Endothelial cell of umbilical vein (primary cell): ENCODE measurements around the gene CEBPG. TPM values are rescaled to one million over a fixed set of nuclear protein-coding genes. Genes with fewer than 3 reads are reported as not detected.

ENCODE experiments used
- BruUV-seq: library from RNA; stranded (reverse); fragments of 400-500 nt; replicated peaks from 2 replicates; lab custom pipeline; 2021; lab: Mats Ljungman, UMichigan
- CTCF ChIA-PET: fragments of 300-600, 350-600 bp; sonication (Branson Sonifier 250); formaldehyde crosslinking; loops from one replicate; lab custom pipeline; 2021; ENCODE audit warnings: antibody characterized with exemption, inconsistent platforms; lab: Charles Lee
- POLR2A ChIA-PET: fragments of 300-600, 350-600 bp; sonication (Branson Sonifier 250); formaldehyde crosslinking; loops from one replicate; lab custom pipeline; 2021; ENCODE audit warnings: antibody characterized with exemption, inconsistent platforms; lab: Charles Lee
- DNase-seq: peaks from one replicate; pipeline ENCODE4 v3.0.0-alpha.2; 2011; ENCODE audit warnings: low read depth, low spot score
- FAIRE-seq: peaks from 2 replicates; lab custom pipeline; 2011; peaks lifted over from hg19 to GRCh38; lab: Jason Lieb, UNC
- H2AFZ ChIP-seq: 2 replicates; pipeline ENCODE4 v1.6.0; 2012; ENCODE audit warnings: low read depth, low read length, control low read depth, inconsistent platforms
- H3K27ac ChIP-seq: 2 replicates; pipeline ENCODE4 v1.5.1; 2011; ENCODE audit warnings: low read depth, mild to moderate bottlenecking, control low read depth, low read length, moderate library complexity; ENCODE audit not compliant: insufficient read depth
- H3K27me3 ChIP-seq, 2 experiments: 2 replicates each; pipeline versions ENCODE4 v1.6.0 to v1.6.1; 2011; ENCODE audit warnings: low read length in 2 of 2, mixed read lengths in 1 of 2; ENCODE audit not compliant: control insufficient read depth in 2 of 2, insufficient read depth in 2 of 2
- H3K36me3 ChIP-seq, 2 experiments: 2 replicates in 1 of 2; 3 replicates in 1 of 2; pipeline ENCODE4 v1.5.1; 2011; ENCODE audit warnings: low read length in 2 of 2, mild to moderate bottlenecking in 1 of 2, moderate library complexity in 1 of 2; ENCODE audit not compliant: control insufficient read depth in 2 of 2, insufficient read depth in 2 of 2; ENCODE audit errors: extremely low read depth in 1 of 2
- H3K4me1 ChIP-seq: 3 replicates; pipeline ENCODE4 v1.5.1; 2011; ENCODE audit warnings: mild to moderate bottlenecking, low read length; ENCODE audit not compliant: control insufficient read depth, insufficient read depth; ENCODE audit errors: extremely low read depth
- H3K4me2 ChIP-seq: 2 replicates; pipeline ENCODE4 v1.6.1; 2011; ENCODE audit warnings: low read length, control low read depth, mixed read lengths; ENCODE audit not compliant: insufficient read depth
- H3K4me3 ChIP-seq, 3 experiments: fragments of 200-600 bp in 1 of 3; sonication (generic), shearing (Covaris generic) in 1 of 3; replicated peaks in 1 of 3; 2 replicates each; pipeline ENCODE4 v1.5.1; 2011 to 2016; ENCODE audit warnings: control low read depth in 3 of 3, low read length in 3 of 3, mild to moderate bottlenecking in 2 of 3, inconsistent platforms in 1 of 3, low read depth in 1 of 3, moderate library complexity in 1 of 3; ENCODE audit not compliant: insufficient read depth in 1 of 3
- H3K79me2 ChIP-seq: 2 replicates; pipeline ENCODE4 v1.6.0; 2012; ENCODE audit warnings: low read length, inconsistent platforms; ENCODE audit not compliant: control insufficient read depth, insufficient read depth
- H3K9ac ChIP-seq: replicated peaks from 2 replicates; pipeline ENCODE3; 2011; ENCODE audit warnings: low read length, control low read depth; ENCODE audit not compliant: insufficient read depth; ENCODE audit errors: extremely low read depth
- H3K9me1 ChIP-seq: replicated peaks from 3 replicates; pipeline ENCODE4 v1.6.0; 2011; ENCODE audit warnings: mild to moderate bottlenecking, low read length; ENCODE audit not compliant: control insufficient read depth, insufficient read depth; ENCODE audit errors: extremely low read depth
- H3K9me3 ChIP-seq: replicated peaks from 2 replicates; pipeline ENCODE4 v1.5.1; 2012; ENCODE audit warnings: low read length, inconsistent platforms; ENCODE audit not compliant: control insufficient read depth, insufficient read depth
- H4K20me1 ChIP-seq: replicated peaks from 2 replicates; pipeline ENCODE3; 2011; ENCODE audit warnings: mild to moderate bottlenecking, low read length; ENCODE audit not compliant: control insufficient read depth, insufficient read depth; ENCODE audit errors: extremely low read depth
- FOS ChIP-seq: IDR thresholded peaks from 2 replicates; pipeline ENCODE4 v1.6.1; 2011; ENCODE audit warnings: mild to moderate bottlenecking, low read length, moderate library complexity, borderline replicate concordance; ENCODE audit not compliant: insufficient read depth
- JUN ChIP-seq: IDR thresholded peaks from 2 replicates; pipeline ENCODE4 v1.6.1; 2011; ENCODE audit warnings: borderline replicate concordance, low read depth; ENCODE audit not compliant: insufficient read length, insufficient read depth
- POLR2A ChIP-seq: IDR thresholded peaks from 2 replicates; pipeline ENCODE4 v1.6.1; 2012; ENCODE audit warnings: low read depth, mild to moderate bottlenecking, control low read depth, low read length
- dilution Hi-C: fragments of 300-500 bp; cut with MboI; formaldehyde crosslinking; loops from one replicate; pipeline ENCODE4 v1.15.0; 2019; ENCODE audit warnings: low sequenced_read_pairs; ENCODE audit not compliant: extremely low pct_ligation_motif_present
- intact Hi-C: fragments of 100-400 bp; cut with micrococcal nuclease; formaldehyde crosslinking; loops from one replicate; pipeline ENCODE4 v1.10.0; 2022
- polyA plus RNA-seq, 4 experiments: library from polyadenylated mRNA; depleted of rRNA in 3 of 4; stranded (reverse) in 3 of 4; unstranded in 1 of 4; fragments of >200 nt; gene quantifications; 2 replicates each; pipeline versions ENCODE4 v1.2.1 to v1.2.3, GENCODE V29; 2011 to 2012; ENCODE audit warnings: missing spikeins in 1 of 4
- total RNA-seq: library from RNA; stranded (reverse); gene quantifications from 2 replicates; pipeline ENCODE4 v1.2.3, GENCODE V29; 2021

The CEBPG gene
- total and polyA plus RNA-seq, 2 donors (not counting 3 experiments of a cell fraction or from before 2014, with no cell fraction given) = 10.2 to 24.6 TPM

- ChIA-PET CTCF (interaction anchor here (1.0 to 3.5 kb wide), 6 partner anchors 8 to 363 kb away, joined by 4 to 31 read pairs (median 10); no protein-coding TSS in a partner anchor), POLR2A (no interaction called here)
- H3K36me3 ChIP-seq = peaks cover 0 to 3% of the 10 kb centered on the region in 2 experiments
- no peak for FAIRE-seq
- H3K27ac ChIP-seq = no peak overlapping the region
- dilution Hi-C loops (no loop called here), intact Hi-C loops (loop anchor here (5.0 kb wide), 1 partner anchor 281 kb away; no protein-coding TSS in a partner anchor)
- H3K79me2 ChIP-seq = no peaks in the 10 kb centered on the region
- no peaks in the 10 kb centered on the region for H3K9me1 ChIP-seq
- no peak overlapping the region for H3K4me3 ChIP-seq
- DNase-seq = no peak
- H3K4me1 ChIP-seq = no peaks in the 10 kb centered on the region
- H3K9ac ChIP-seq = no peak overlapping the region
- no peaks in the 10 kb centered on the region for H3K9me3 ChIP-seq
- H2AFZ ChIP-seq = no peak overlapping the region
- no peak overlapping the region for H3K4me2 ChIP-seq
- no peaks in the 10 kb centered on the region for H4K20me1 ChIP-seq
- no peaks in the 10 kb centered on the region for H3K27me3 ChIP-seq
- TF ChIP-seq POLR2A = no peak
- BruUV-seq = no TSS peak
Measured at GRCh38 chr19:33408116-33408515, 34.6 kb downstream of the CEBPG start.

GRCh38 chr19:33408538-33409434 lies 35.3 kb downstream of the CEBPG start:
- dilution Hi-C loops (no loop called here), intact Hi-C loops (loop anchor here (5.0 kb wide), 1 partner anchor 281 kb away; no protein-coding TSS in a partner anchor)
- no peaks in the 10 kb centered on the region for H3K4me1 ChIP-seq
- H3K9ac ChIP-seq = no peak overlapping the region
- H2AFZ ChIP-seq = no peak overlapping the region
- peaks cover 0 to 3% of the 10 kb centered on the region in 2 experiments for H3K36me3 ChIP-seq
- POLR2A ChIA-PET = no interaction called here
- H3K4me3 ChIP-seq = no peak overlapping the region
- H3K27me3 ChIP-seq = no peaks in the 10 kb centered on the region
- H3K9me3 ChIP-seq = no peaks in the 10 kb centered on the region
- TF ChIP-seq JUN (no peak), FOS (no peak), POLR2A (no peak)
- no peak for FAIRE-seq
- H3K79me2 ChIP-seq = no peaks in the 10 kb centered on the region
- CTCF ChIA-PET = interaction anchor here (0.9 to 3.5 kb wide), 10 partner anchors 7 to 363 kb away, joined by 3 to 31 read pairs (median 8); no protein-coding TSS in a partner anchor
- H3K9me1 ChIP-seq = no peaks in the 10 kb centered on the region
- no TSS peak for BruUV-seq
- no peak overlapping the region for H3K4me2 ChIP-seq
- no peak overlapping the region for H3K27ac ChIP-seq
- no peaks in the 10 kb centered on the region for H4K20me1 ChIP-seq
- no peak for DNase-seq
